Esophagus (tissue), 2 donors: ENCODE data around the gene RIPOR3. TPM values are rescaled to one million over a fixed set of nuclear protein-coding genes. Genes with fewer than 3 reads are reported as not detected.
"Not testable (repeated sequence)": the region's sequence is repeated elsewhere in the genome, so short reads cannot be mapped to it uniquely, and the experiment has no call there.

ENCODE experiments used
- H3K27ac ChIP-seq, 2 donors: one replicate each; pipeline ENCODE4 v1.5.1; 2013; ENCODE audit warnings: low read depth in 2 of 2, mild to moderate bottlenecking in 2 of 2, inconsistent platforms in 1 of 2, low read length in 1 of 2, moderate library complexity in 1 of 2
- H3K27me3 ChIP-seq, 2 donors: one replicate each; pipeline ENCODE4 v1.6.1; 2013; ENCODE audit warnings: low read length in 2 of 2, control low read depth in 1 of 2, mild to moderate bottlenecking in 1 of 2; ENCODE audit not compliant: insufficient read depth in 2 of 2, control insufficient read depth in 1 of 2
- H3K36me3 ChIP-seq, 2 donors: one replicate each; pipeline ENCODE4 v1.6.1; 2013; ENCODE audit warnings: low read length in 1 of 2; ENCODE audit not compliant: control insufficient read depth in 2 of 2, insufficient read depth in 2 of 2
- H3K4me1 ChIP-seq, 2 donors: one replicate each; pipeline ENCODE4 v1.6.1; 2013; ENCODE audit warnings: low read length in 1 of 2; ENCODE audit not compliant: control insufficient read depth in 2 of 2, insufficient read depth in 2 of 2
- H3K4me3 ChIP-seq, 2 donors: one replicate each; pipeline ENCODE4 v1.5.1; 2013; ENCODE audit warnings: low read length in 2 of 2, mild to moderate bottlenecking in 2 of 2, low read depth in 1 of 2, moderate library complexity in 1 of 2
- H3K9me3 ChIP-seq, 2 donors: one replicate each; pipeline ENCODE4 v1.6.1; 2013; ENCODE audit warnings: mild to moderate bottlenecking in 2 of 2, low read depth in 1 of 2, low read length in 1 of 2, moderate library complexity in 1 of 2; ENCODE audit not compliant: control insufficient read depth in 2 of 2, insufficient read depth in 1 of 2
- WGBS, 2 donors: extraction: QIAGEN DNeasy Blood & Tissue Kit; methylation state at CpG; one replicate each; pipeline ENCODE4 v1.1.7; 2013; 5-methylcytosine and 5-hydroxymethylcytosine counted together
- polyA plus RNA-seq, 2 donors: library from polyadenylated mRNA; stranded (reverse); fragments of 200-250 nt; gene quantifications; one replicate each; pipeline ENCODE4 v1.2.3, GENCODE V29; 2013
- donor health status: healthy with polysubstance abuse.
- donor health status: Bipolar disorder and iron deficiency.

The RIPOR3 gene
- polyA plus RNA-seq, 2 donors: 2.6 to 5.2 TPM

- no peaks in the 10 kb centered on the region for H3K4me1 ChIP-seq
- no peak overlapping the region for H3K4me3 ChIP-seq
- WGBS, 2 donors: 91 to 93% methylated on average over 14 to 15 of the region's 15 CpGs
- no peaks in the 10 kb centered on the region for H3K36me3 ChIP-seq
- no peak overlapping the region for H3K27ac ChIP-seq
- H3K27me3 ChIP-seq: no peaks in the 10 kb centered on the region
- H3K9me3 ChIP-seq: no peaks in the 10 kb centered on the region
Observed at GRCh38 chr20:50602432-50603088, 88.8 kb downstream of the RIPOR3 start.

DNA sequence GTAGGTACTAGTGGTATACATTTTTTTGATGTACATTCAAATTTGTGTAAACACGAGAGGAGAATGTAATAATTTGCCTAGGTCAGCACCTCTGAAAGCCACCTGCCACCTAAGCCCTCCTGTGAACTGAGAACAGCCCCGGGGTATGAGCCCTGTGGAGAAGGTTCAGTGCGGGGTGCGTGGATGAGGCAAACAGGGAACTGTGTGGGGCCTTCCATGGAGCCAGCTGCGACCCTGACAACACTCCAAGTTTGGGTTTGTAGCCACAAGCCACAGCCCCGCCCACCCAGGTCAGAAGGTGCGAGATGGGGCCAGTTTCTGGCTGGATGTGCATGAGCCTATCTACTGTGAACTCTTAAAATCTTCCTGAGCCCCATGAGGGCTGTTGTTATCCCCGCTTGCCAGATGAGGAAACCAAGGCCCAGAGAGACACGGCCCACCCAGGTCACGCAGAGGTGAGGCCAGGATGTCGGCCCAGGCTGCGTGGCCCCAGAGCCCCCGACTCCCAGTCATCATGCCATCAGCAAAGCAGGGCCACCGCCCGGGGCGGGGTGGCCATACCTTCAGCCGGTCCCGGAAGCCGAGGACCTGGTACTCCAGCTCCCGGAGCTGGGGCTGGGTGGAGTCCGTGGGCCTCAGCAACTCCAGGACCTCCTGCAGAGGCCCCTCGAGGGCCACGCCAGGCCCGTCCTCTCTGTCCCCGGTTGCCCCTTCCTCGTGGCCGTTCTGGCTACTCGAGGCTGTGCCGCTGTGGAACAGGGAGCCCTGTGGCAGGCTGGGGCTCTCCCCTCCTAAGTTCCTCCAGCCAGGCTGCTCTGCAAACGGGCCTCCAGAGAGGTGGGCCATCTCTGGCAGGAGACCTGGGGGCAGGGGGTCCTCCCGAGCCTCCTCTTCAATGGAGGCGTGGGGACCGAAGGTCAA is 89.6 kb downstream of the RIPOR3 start:
- no peaks in the 10 kb centered on the region for H3K4me1 ChIP-seq
- no peak overlapping the region for H3K4me3 ChIP-seq
- no peaks in the 10 kb centered on the region for H3K9me3 ChIP-seq
- no peaks in the 10 kb centered on the region for H3K36me3 ChIP-seq
- 80 to 84% methylated on average over 33 of the region's 33 CpGs for WGBS, 2 donors
- no peak overlapping the region for H3K27ac ChIP-seq
- no peaks in the 10 kb centered on the region for H3K27me3 ChIP-seq

DNA sequence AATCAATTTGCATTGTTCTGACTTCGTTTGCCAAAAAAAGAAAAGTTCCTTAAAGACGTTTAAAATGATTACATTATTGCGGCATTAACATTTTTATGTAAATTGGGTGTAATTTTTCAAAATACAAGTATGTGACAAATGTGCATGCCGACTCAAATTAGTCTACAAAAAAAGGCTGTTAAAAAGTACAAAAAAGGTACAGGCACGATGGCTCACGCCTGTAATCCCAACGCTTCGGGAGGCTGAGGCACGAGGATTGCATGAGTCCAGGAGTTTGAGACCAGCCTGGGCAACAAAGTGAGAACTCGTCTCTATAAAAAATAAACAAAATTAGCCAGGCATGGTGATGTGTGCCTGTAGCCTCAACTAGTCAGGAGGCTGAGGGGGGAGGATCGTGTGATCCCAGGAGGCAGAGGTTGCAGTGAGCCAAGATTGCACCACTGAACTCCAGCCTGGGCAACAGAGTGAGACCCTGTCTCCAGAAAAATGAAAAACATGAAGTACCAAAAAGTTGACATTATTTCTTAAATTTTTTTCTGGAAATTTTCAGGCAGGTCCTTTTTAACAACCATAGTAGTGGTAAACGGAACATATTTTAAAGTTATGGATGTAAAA is 91.0 kb downstream of the RIPOR3 start:
- Histone ChIP-seq H3K4me1 (peaks cover 0 to 9% of the 10 kb centered on the region in 2 donors), H3K27me3 (no peaks in the 10 kb centered on the region), H3K4me3 (no peak overlapping the region), H3K9me3 (no peaks in the 10 kb centered on the region), H3K27ac (no peak overlapping the region), H3K36me3 (no peaks in the 10 kb centered on the region)
- 74 to 76% methylated on average over 12 of the region's 12 CpGs for WGBS, 2 donors

GRCh38 chr20:50598768-50599167 is 92.6 kb downstream of the RIPOR3 start:
- H3K4me1 ChIP-seq, H3K36me3 ChIP-seq, H3K4me3 ChIP-seq, H3K27me3 ChIP-seq, H3K27ac ChIP-seq, H3K9me3 ChIP-seq: not testable (repeated sequence)
- WGBS, 2 donors: 94% methylated on average over 5 of the region's 5 CpGs

GRCh38 chr20:50598074-50598473 is 93.3 kb downstream of the RIPOR3 start:
- peaks cover 2 to 9% of the 10 kb centered on the region in 2 donors for H3K4me1 ChIP-seq
- 80 to 90% methylated on average over 7 of the region's 7 CpGs for WGBS, 2 donors

DNA sequence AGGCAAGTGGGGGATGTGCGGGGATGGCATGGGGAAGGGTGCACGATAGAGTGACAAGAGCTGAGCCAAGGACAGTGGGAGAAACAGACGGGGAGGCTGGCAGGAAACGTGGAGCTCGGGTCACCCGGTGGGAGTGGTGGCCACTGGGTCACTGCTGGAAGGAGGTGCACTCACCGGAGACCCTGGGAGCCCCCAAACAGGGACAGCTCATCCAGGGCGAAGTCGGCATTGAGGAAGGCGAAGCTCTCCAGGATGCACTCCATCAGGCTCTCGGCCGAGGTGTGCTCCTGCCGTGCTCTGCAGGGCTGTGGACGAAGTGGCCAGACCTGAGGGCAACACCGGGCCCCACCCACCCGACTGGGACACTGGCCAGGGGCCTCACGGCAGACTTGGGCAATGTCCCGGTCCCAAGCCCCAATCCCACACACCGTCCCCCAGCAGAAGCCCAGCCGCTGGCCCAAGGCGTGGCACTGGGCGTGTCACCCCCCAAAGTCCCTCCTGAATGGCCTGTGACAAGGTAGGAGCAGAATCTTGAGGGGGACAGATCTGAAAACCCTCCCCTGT is 93.9 kb downstream of the RIPOR3 start:
- 72 to 82% methylated on average over 22 of the region's 22 CpGs for WGBS, 2 donors
- H3K27ac ChIP-seq: no peak overlapping the region
- no peak overlapping the region for H3K4me3 ChIP-seq
- peaks cover 2 to 9% of the 10 kb centered on the region in 2 donors for H3K4me1 ChIP-seq
- no peaks in the 10 kb centered on the region for H3K27me3 ChIP-seq
- H3K9me3 ChIP-seq: no peaks in the 10 kb centered on the region
- no peaks in the 10 kb centered on the region for H3K36me3 ChIP-seq

More at GRCh38 chr20:50598074-50598473, 93.3 kb downstream of the RIPOR3 start:
- Histone ChIP-seq H3K27ac (no peak overlapping the region), H3K9me3 (no peaks in the 10 kb centered on the region), H3K36me3 (no peaks in the 10 kb centered on the region), H3K27me3 (no peaks in the 10 kb centered on the region), H3K4me3 (no peak overlapping the region)

DNA sequence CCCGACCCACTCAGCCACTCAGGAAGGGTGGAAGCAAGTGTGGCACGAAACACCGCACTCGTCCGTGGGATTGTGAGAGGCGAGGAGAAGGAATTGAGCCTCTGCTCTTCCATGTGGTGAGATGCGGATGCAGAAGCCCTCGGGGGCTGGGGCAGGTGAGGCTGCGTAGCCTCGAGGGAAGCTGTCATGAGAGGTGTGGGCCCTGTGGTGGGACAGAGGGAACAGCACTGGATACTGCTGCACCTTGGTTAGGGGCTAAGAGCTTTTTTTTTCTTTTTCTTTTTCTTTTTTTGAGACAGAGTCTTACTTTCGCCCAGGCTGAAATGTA is 94.7 kb downstream of the RIPOR3 start:
- 85 to 88% methylated on average over 11 of the region's 11 CpGs for WGBS, 2 donors
- Histone ChIP-seq H3K4me3 (no peak overlapping the region), H3K36me3 (no peaks in the 10 kb centered on the region), H3K9me3 (no peaks in the 10 kb centered on the region), H3K4me1 (peaks cover 2 to 11% of the 10 kb centered on the region in 2 donors), H3K27ac (no peak overlapping the region), H3K27me3 (no peaks in the 10 kb centered on the region)

DNA sequence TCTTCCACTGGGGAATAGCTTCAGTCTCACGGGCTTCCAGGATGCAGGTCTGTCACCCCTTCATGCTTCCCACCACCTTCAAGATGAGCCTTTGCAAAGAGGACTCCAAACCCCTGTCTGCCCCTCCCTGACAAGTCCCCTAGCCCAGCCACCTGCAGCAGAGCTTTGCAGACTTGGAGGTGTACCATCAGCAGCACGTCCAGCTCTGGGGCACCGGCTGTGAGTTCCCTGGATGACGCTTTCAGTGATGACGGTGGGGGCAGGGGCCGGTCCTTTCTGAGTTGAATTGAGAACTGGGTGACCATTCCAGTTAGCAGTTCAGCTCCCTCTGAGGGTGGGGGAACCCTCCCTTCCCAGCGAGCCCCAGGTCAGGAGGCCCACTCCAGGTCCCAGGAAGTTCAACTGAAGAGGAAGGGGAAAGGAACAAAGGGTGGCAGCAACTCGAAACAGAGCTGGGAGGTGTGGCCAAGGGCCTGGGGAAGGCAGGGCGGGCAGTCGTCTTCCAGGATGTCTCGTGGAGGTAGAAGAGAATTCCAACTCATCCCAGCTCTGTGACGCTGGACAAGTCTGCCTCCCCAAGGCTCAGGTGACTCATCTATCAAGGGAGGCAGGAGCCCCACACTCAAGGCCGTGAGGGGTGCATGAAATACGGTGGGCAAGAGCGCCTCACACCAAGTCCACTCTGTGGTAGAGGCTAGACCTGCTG is 95.2 kb downstream of the RIPOR3 start:
- no peak overlapping the region for H3K4me3 ChIP-seq
- H3K9me3 ChIP-seq: no peaks in the 10 kb centered on the region
- H3K27me3 ChIP-seq: no peaks in the 10 kb centered on the region
- H3K36me3 ChIP-seq: no peaks in the 10 kb centered on the region
- H3K4me1 ChIP-seq: peaks cover 2 to 11% of the 10 kb centered on the region in 2 donors
- WGBS, 2 donors: 28 to 32% methylated on average over 15 of the region's 15 CpGs
- H3K27ac ChIP-seq: no peak overlapping the region

DNA sequence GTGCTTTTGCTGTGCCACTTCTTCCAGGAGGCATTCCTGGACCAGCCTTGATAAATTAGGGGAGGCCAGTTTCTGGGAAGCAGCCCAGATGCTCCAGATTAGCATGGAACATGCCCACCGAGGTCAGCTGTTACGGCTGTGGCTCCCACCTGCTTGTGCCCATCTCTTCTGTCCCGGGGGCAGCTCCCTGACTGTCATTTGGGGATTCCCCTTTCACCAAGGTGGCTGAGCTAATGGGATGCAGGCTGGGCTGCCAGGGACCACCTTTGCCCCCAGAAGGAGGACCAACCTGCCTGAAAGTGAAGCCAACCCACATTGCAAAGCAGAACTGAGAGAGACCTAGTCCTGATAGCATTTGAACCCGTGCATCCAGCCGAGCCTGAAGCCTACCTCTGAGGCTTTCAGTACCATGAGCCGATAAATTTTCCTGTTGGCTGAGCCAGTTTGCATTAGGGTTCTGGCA is 95.9 kb downstream of the RIPOR3 start:
- Histone ChIP-seq H3K36me3 (no peaks in the 10 kb centered on the region), H3K4me1 (peaks cover 2 to 11% of the 10 kb centered on the region in 2 donors)
- WGBS, 2 donors: 49 to 52% methylated on average over 6 of the region's 6 CpGs

More for the DNA sequence above, 95.9 kb downstream of the RIPOR3 start:
- Histone ChIP-seq H3K27ac (no peak overlapping the region), H3K9me3 (no peaks in the 10 kb centered on the region), H3K27me3 (no peaks in the 10 kb centered on the region), H3K4me3 (no peak overlapping the region)
